Stimulated activated CD4-positive, alpha-beta T cell treated with anti-CD3 and anti-CD28 coated beads, Interleukin-12 subunit alpha, Interleukin-12 subunit beta, amount 100 ng/mL, for 24 hours (primary cell): ENCODE data around the gene TMEM239.

Source experiments
- DNase-seq, 2 experiments: peaks; one replicate each; pipeline ENCODE4 v3.0.0-alpha.2; 2020; ENCODE audit warnings: low read depth in 2 of 2

The TMEM239 gene

DNA sequence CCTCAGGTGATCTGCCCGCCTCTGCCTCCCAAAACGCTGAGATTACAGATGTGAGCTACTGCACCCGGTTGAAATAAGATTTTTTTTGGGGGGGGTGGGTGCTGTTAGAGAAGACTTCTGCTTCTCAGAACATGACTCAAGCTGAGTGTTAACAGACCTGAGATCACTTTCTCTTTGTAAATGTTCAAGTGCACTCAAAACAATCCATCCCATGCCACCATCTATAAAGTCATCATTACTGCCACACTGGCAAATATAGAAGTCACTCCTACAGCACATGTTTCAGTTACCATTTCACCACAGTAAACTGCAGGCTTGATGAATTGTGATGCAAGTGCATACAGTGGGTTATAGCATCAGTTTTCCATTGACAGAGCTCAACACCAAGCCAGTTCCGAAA lies 33.4 kb downstream of the TMEM239 start:
- DNase-seq = no peak

DNA sequence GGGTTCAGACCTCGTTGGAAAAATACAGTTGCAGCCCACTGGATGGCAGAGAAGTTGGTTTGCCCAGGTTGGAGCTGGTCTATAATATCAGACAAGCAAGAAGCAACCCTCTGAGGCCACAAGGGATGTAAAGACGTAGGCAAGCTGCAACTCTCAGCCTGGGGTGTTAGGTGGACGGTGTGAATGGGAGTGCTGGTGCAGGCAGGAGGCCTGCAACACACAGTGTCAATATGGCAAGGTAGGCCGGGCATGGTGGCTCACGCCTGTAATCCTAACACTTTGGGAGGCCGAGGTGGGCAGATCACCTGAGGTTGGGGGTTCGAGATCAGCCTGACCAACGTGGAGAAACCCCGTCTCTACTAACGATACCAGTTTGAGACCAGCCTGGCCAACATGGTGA lies 34.9 kb downstream of the TMEM239 start:
- no peak for DNase-seq

DNA sequence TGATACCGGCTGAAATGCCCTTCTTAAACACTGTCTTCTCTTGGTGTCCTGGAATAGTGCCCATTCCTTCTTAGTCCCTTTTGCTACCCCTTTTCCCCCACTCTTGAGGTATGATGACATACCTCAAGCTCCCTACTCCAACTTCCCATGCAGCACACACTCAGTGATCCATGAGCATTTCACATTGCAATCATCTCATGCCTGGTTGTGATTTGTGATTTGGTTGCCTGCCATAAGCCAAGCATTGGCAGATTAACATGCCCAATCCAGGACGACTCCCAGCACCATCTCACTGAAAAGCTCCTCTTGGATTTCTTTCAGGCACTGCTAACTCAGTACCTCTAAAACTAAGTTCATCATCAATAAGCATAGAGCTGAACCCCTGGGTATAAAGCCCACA lies 42.4 kb downstream of the TMEM239 start:
- DNase-seq = no peak

DNA sequence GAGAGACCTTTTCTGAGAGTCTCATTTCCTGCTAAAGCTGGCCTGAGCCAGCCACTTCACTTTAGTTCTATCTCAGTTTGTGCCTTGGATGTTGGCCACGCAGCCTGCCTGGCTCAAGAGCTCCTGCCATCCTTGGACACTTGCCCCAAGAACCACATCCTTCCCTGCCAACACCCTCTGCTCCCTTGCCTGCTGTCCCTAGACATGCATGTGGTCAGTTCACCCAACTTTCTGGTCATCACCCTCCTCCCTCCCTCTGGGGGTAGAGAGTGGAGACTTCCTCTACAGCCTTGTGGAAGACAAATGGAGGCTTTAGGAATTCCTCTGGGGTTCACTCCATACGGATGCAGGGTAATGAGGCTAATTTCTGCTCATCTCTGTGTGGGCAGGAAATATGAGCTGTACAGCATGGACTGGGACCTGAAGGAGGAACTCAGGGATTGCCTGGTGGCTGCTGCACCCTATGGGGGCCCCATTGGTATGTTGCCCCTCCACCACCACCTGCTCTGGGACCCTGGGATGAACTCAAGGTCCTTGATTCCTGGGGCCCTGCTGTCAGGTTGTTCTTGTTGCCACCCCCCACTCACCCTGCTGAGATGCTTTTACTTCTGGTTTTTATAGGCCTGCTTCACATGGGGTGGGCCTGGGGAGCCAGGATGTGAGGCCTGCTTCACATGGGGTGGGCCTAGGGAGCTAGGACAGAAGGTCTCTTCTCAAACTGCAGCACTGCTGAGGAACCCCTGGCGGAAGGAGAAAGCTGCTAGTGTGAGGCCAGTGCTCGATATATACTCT lies 43.4 kb downstream of the TMEM239 start:
- DNase-seq = no peak

DNA sequence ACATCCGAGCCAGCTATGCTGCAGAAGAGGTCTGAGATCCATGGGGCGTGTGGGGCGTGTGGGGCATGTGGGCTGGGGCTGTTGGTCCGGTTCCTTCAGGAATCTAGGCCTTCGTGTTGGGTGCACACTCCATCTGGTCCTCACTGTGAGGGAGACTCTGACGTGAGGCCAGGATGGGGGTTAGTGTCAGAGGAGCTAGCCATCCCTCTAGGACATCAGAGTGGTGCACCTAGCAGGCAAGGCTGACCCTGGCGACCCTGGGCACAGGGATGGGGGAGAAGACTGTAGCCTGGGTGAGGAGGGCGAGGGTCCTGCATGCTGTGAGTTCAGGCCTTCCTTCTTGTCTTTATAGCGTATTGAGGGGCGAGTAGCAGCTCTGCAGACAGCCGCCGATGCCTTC lies 48.5 kb downstream of the TMEM239 start:
- DNase-seq = no peak

DNA sequence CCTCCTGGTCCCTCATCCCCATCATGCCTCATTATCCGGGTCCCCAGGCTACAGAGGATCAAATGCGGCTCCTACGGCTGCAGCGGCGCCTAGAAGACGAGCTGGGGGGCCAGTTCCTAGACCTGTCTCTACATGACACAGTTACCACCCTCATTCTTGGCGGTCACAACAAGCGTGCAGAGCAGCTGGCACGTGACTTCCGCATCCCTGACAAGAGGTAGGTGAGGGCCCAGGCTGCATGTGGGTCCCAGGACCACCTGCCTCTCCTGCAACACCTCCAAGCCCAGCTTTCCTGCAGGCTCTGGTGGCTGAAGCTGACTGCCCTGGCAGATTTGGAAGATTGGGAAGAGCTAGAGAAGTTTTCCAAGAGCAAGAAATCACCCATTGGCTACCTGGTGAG lies 48.9 kb downstream of the TMEM239 start:
- DNase-seq = no peak

DNA sequence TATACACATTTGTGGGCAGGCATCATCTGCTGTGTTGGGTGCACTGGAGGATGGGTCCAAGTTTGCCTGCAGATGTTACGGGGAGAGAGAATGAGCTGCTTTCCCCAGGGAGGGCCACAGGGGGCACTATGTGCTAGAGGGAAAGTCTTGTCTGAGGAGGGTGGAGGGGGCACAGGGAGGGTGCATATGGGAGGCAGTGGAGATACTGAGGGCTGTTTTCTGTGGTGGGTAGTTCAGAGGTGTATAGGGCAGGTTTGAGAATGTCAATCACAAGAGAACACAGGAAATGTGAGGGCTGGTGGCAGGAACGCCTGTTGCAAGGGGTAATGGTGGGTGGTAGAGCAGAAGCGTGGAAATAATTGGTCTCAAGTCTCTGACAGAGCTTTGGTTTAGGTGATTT lies 49.5 kb downstream of the TMEM239 start:
- peak in 1 of 2 experiments; percentile 40 for DNase-seq

DNA sequence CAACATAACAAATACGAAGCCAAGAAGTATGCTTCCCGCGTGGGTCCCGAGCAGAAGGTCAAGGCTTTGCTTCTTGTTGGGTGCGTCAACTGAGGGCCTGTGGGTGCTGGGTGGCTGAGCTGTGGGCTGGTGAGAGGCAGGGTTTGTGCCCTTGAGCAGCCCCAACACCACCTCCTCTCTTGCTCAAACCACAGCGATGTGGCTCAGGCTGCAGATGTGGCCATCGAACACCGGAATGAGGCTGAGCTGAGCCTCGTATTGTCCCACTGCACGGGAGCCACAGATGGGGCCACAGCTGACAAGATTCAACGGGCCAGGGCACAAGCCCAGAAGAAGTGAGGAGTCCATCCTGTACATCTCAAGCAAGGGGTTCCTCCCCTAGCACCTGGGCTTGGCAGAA lies 50.1 kb downstream of the TMEM239 start:
- no peak for DNase-seq

DNA sequence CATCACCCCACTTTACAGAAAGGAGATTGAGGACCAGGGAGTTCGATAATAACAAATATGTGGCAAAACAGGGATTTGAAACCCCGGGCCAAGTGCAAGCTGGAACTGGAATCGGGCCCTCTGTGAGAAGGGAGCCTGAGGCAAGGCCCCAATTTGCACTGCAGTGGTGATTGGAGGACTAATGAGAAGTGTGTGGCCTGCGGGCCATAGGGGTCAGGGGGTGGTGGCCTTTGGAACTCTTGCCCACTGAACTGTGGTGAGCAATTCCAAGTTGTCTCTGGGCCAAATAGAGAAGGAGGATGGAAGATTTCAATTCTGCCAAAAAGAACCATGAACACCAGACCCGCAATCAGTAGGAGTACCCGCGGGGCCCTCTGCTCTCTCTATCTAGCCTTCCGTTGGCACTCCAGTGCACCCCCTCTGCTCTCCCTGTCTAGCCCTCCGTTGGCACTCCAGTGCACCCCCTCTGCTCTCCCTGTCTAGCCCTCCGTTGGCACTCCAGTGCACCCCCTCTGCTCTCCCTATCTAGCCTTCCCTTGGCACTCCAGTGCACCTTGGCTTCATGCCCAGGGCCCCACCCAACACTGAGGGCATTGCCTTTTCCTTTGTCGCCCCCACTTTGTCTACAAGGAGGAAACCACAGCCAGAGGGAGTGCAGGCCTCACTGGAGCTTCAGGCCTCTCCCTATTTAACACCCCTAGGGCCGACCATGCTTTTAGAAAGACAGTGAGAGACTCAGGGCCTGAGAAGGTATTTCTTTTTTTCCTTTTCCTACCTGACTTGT lies 51.1 kb downstream of the TMEM239 start:
- no peak for DNase-seq
